GM18502 (cell line): Measurements from ENCODE around the gene ZFYVE28.

Source experiments
- ATAC-seq: cut with Tn5 transposase; IDR thresholded peaks from one replicate; pipeline ENCODE4 v1.9.1; 2021; ENCODE audit warnings: mild to moderate bottlenecking; ENCODE audit not compliant: unreplicated experiment, poor library complexity

The ZFYVE28 gene

DNA sequence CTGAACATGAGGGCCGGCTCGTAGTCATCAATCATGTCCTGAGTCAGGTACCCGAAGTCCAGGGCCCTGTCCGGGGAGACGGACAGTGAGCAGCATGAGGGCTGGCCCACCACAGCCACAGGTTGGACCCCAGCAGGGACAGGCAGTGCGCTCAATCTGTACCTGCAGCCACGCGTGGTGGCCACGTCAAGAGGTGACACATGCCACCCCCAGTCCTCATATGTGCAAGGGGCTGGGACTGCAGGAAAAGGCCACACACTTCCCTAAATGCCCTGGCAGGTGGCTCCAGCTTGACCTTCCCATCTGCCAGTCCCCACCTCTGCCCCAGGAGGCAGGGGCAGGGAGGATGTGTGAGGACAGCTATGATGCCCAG, 82.7 kb downstream of the ZFYVE28 start:
- no peak for ATAC-seq

DNA sequence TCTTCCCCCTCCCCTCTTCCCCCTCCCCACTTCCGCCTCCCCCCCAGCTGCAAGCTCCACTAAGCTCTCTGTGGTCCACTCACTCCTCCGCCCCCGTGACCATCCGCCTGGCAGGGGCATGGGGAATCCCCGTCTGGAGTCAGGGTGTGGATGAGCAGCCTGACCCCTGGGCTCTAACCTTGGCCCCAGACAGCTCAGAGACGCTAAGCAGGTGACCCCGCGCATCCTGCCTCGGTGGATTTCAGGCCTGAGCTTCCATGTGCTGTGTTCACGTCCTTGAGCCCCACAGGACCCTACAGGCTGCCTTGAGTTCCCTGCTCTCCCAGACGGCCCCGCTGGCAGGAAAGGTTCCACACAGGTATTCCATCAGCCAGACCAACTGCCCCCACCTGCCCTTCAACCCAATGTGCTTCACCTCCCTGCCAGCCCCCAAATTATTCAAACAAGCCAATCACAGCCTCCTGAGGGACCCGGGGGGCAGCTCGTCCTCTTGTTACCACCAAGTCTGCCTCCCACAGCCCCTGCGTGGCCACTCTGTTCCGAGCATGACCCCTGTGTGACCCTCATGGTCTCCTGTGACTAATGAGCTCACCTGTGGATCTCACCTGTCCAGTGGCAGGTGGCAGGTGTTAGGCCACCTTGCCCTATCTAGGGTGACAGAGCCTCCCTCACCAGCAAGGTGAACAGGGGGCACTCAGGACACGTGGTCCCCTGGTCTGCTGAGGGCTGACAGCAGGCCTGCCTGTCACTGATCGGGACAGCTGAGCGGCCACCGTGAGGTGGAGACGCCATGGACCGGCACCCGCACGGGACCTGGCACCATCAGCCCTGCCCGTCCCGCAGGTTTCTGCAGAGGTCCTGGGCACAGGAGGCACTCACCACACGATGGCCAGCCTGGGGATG, 83.4 kb downstream of the ZFYVE28 start:
- no peak for ATAC-seq

DNA sequence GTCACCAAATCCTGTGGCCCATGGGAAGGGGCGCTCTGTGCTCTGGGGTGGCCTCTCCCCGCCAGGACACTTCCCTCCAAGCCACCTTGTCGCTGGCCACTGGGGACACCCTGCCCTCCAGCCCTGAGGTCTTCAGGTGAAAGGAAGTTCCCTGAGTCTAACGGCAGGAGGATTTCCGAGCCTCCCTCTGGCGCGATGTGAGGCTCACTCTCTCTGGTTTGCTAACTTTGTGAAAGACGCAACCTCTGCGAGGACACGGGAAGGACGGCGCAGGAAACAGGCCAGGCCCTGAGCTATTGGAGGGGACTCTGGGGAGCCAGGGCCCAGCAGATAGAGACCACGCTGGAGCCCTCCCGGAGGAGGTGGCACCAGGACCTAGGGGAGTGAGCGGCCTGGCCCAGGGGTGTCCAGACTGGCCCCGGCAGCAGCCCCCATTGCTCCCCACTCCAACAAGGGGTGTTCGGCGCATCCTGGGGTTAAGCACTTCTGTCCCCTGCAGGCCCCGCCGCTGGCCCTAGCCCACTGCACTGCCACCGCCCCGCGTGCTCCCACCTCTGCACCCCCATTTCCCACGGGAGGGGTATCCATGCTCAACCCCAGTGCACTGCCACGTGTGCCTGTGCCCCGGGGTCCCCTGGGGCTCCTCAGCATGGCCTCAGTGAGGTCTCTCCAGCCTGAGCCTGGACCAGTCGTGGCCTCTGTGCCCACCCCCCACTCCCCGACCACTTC, 84.4 kb downstream of the ZFYVE28 start:
- no peak for ATAC-seq

DNA sequence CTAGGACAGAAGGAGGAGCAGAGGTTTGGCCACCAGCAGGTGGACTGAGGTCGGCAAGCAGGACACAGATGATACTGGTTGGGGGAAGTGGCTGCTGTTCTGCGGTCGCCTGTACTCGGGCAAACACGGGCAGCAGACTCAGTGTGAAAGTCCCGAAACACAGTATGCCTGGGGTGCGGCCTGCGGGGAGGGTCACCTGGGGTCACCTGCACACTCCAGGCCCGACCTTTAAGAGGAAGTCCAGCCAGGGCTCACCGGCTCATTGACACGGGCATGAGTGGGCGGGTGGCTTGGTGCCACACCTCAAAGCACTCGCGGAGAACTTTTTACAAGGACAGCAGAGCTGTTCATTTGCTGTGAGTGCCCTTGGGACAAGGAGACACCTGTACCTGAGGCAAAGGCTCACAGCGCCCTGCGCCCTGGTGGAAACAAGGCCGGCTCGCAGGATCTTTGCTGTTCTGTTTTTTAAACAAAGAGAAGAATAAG, 85.0 kb downstream of the ZFYVE28 start:
- ATAC-seq: no peak

DNA sequence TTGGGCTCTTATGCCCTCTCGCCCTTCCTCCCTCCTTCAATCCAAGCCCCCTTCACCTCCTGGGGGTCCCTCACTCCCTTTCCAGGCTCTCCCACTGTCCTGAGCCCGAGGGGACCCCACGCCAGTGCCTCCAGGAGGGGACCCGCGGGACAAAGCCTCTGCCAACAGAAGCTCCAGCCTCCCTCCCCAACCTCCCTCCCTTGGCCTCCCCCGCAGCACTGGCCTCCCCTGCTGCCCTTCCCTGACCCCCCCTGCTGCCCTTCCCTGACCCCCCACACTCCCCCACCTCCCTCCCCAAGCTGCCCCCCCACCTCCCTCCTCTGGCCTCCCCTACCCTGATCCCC, 85.5 kb downstream of the ZFYVE28 start:
- no peak for ATAC-seq

DNA sequence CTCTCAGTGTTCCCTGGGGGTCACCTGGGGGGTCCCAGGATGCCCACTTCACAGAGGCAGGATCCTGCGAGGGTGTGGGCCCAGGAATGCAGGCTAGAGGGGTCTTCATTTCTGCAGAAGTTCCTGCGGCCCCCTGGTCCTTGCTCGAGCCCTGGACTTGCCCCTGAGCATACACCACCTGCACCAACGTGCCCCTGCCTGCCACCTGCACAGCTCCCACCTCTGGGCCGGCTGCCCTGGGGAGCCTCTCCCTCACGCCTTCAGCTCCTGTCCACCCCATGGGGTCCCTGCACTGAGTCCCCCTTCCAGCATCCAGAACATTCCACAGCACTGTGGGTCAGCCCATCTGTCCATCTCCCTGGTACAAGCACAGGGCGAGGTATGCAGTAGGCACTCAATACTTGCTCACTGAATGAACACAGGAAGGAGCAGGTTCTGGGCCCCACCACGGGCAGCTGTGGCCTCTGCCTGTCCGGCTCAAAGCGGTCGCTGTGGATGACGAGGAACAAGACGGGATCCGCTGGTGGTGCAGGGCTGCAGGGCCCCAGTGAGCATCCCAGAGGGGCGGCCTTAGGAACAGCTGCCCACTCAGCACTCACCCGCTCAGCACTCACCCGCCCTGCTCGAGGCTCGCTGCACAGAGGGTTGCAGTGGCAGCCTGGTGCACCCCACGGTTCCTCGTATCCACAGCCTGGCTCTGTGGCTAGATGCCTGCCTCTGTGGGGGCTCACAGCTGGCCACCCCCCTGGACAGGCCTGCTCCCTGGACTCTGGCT, 86.1 kb downstream of the ZFYVE28 start:
- no peak for ATAC-seq

DNA sequence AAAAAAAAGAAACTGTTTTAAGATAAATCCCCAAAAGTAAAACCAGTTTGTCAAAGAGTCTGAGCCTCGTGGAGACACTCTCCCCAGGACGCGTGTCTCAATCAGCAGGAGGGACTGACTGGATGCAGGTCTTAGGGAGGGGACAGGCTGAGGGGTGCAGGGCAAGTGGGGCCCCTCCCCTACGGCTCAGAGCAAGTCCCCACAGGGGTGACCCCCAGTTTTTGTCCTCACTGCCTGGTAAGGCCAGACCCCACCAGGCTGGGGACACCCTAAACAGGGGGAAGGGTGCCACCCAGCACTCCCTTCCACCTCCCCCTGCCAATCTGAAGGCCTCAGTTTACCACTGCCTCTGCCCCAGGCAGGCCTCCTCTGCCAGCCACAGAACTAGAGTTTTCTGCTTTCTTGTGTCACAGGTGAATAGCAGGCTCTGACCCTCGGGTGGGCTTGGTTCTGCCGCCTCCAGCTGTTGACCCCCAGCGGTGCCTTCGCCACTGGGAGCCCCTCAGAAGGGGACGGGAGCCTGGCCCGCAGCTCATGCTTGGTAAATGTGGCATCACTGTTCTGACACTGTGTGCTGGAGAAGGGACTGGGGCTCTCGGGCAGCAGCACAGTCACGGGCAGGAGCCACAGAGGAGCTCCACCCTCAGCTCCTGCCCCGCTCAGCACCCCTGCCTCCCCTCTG, 86.8 kb downstream of the ZFYVE28 start:
- no peak for ATAC-seq

DNA sequence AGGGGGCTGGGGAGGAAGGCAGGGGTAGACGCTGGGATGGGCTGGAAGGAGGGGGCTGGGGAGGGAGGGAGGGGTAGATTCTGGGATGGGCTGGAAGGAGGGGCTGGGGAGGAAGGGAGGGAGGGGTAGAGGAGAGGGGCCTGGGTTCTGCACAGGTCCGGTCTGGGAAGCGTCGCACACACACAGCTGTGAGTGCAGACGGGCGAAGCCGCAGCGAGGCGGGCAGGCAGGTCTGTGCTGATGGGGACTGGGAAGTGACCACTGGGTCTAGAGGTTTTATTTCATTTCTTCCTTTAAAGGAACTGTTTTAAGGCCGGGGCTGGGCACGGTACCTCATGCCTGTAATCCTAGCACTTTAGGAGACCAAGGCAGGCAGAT, 87.4 kb downstream of the ZFYVE28 start:
- ATAC-seq: no peak

DNA sequence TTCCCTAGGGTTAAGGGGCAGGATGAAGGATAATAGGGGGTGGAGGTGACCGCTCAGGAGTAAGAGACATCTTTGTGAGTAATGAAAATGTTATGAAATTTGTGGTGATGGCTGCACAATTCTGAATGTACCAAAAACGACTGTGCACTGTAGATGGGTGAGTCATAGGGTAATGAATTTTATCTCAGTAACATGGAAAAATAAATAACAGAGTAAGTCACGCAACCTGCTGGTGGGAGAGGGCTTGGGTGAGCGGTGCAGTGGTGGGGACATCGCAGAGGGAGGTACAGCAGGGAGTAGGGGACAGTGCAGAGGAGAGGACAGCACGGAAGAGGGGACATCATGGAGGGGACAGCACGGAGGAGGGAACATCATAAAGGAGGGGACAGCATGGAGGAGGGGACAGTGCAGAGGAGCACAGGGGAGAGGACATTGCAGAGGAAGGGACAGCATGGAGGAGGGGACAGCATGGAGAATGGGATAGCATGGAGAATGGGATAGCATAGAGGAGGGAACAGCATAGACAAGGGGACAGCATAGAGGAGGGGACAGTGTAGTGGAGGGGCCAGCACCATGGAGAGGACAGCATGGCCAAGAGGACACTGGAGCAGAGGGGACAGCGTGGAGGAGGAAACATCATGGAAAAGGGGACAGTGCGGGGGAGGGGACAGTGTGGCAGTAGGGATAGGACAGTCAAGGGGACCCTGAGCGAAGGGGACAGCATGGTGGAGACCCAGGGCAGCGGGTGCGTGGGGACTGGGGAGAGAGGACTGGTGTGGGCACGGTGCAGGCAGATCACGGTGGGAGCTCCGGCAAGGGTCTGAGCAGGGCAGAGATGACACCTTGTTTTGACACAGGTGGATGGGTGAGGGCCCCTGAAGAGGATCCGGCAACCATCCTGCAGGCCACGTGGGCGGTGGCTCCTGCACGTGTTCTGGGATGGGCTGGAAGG, 88.1 kb downstream of the ZFYVE28 start:
- no peak for ATAC-seq

DNA sequence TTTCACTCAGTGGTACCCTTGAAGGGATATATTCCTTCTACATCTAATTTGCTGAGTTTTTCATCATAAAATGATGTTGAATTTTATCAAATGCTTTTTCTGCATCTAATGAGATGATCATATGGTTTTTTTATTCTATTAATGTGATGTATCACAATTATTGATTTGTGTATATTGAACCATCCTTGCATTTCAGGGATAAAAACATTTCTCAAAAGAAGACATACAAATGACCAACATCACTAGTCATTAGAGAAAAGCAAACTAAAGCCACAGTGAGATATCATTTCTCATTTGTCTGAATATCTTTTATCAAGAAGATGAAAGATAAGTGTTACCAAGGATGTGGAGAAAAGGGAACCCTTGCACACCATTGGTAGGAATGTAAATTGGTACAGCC, 90.9 kb downstream of the ZFYVE28 start:
- ATAC-seq: no peak

DNA sequence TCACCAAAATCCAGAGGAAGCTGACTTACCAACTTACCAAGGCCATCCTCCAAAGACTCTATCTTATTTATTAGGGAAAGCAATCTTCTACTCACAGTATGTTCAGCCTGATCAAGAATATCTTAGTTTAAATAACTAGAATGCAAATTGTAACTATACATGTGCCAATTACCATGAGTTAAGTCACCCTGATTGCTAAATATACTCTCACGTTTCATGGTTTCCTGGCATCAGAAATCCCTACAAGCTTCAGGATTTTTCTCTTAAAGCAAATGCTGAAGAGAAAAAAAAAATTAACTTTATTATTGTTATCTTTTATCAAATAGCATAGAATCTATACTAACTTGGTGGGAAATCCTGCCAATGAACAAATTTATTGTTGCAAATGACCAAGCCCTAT, 93.6 kb downstream of the ZFYVE28 start:
- no peak for ATAC-seq

DNA sequence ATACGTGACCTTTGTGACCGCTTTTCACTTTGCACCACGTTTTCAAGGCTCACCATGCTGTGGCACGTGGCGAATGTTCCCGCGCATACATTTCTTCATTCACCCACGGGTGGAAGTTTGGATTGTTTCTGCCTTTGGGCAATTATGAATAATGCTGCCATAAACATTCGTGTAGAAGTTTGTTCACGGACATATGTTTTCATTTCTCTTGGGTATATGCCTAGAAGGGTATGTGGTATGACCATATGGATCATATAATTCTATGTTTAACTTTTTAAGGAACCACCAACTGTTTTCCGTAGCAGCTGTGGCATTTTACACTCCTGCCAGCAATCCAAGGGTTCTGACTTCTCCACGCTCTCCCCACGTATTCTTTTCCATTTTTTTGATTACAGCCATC, 95.6 kb downstream of the ZFYVE28 start:
- no peak for ATAC-seq

DNA sequence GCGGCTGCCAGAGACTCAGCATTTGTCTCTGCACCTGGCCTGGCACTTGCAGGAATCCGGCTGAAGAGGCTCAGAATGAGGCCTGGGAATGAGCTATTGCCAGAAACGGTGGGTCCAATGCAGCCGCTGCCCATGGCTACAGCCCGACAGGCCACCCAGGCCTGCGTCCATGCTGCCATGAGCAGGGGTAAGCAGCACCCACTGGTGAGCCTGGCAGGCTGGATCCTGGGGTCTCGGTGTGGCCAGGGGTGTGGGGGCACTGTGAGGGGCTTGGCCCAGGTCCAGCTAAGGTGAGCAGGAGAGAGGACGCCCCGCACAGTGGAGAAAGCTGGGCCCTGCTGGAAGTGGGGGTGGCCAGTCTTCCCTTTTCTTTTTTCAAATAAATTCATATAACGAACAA, 96.2 kb downstream of the ZFYVE28 start:
- ATAC-seq: no peak

DNA sequence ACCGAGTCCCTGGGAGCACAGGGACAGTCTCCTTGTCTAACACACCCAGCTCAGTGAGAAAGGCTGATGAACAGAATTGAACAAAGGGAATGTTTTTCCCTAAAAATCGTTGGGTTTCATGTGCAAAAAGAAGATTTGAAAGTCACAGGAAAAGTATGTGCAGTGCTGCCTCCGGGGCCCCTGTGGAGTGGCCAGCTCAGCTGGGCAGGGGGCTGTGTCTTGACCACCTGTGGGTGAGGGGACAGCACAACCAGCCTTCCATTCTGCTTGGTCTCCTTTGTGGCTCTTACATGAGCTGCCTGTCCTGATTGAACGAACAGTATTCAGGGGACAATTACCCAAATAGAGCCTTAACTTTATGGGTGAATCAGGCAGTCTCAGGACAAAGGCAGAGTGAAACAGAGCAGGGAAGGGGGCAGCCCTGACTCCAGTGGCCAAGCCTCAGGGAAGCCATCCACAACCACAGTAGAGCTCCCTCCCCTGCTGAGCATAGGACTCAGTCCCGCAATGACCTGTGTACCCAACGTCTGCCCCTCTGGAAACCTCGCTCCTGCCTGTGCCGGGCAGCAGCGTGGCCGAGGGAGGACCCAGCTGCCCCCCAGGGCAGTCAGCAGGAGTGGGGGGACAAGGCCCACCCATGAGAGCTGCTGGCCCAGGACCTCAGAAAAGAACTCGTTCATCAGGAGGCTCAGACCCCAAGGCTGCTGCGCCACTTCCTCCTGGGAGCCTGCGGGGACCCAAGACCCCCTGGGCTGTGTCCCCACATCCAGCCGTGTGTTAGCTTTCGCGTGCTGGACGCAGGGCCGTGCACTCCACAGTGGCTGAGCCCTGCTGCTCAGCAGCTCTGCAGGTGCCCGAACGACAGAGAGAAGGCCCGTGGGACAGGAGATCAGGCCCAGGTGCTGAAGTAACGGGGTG, 96.9 kb downstream of the ZFYVE28 start:
- no peak for ATAC-seq

DNA sequence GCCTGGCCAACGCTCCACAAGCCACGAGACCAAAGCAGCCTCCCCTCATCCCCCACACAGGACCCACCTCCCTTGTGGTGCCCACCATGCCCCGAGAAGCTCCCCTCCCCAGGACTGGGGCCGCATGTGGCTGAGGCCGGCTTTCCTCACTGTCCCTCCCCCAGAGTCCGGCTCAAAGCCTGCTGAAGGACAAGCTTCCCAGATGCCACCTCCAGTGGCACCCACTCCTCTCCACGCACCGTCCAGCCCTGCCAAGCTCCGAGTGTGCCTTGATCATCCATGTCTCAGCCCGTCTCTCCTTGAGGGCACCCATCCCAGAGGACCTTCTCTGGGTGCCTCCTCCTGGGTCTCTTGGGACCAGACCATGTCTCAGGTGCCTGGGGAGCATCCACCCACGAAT, 97.7 kb downstream of the ZFYVE28 start:
- no peak for ATAC-seq

DNA sequence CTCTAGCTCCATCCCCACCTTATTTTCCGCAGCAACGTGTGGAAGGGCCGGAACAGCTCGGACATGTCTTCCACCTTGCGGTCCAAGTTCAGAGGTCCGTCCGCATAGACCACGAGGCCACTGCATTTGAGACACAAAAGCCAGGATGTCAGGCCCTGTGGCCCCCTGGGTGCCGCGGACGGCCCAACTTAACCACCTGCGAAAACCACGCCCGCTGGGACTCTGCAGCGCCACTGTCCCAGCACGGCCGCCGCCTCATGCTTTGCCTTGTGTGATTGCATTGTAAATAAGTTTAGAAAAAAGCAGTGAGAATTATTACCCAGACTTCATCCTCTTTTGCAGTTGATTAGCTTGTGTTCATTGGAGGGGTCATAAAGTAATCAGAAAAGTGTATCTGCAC, 98.3 kb downstream of the ZFYVE28 start:
- ATAC-seq: no peak

DNA sequence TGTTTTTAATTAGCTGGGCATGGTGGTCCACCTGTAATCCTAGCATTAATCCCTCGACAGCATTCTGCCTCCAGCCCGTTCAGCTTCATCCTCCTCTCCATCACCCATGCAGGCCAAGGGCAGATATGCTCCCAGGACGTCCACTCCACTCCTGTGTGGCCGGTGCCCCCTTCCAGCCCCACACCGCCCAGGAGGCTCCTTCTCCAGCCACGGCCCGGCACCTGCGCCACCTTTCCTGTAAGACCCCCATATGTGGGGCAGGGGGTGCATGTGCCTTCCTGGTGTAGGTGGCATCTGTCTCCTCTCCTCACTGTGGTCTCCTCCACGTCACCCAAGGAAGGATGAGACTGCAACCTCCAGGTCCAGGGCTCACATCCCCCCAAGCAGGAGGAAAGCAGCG, 99.6 kb downstream of the ZFYVE28 start:
- ATAC-seq: no peak

DNA sequence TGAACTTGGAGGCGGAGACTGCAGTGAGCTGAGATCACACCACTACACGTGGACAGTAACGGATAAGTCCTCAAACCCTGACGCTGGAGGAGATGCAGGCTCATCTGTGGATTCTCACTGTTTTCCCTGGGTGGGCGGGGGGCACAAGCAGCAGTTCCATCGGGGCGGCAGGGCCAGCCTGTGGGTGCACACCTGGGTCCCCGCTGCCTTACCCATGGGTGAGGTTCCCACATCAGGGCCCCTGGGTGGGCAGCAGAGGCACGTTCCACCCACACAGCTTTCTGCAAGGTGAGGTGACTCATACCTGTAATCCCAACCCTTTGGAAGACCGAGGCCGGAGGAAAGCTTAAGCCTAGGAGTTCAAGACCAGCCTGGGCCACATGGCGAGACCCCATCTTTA, 100.0 kb downstream of the ZFYVE28 start:
- ATAC-seq: no peak
